ENCODE results near the gene OS9.
A peak's percentile ranks its signal among the peaks of the same experiment; 100 is the strongest.
"Not testable (repeated sequence)": the region's sequence is repeated elsewhere in the genome, so short reads cannot be mapped to it uniquely, and the experiment has no call there.

Gene OS9, protein sequence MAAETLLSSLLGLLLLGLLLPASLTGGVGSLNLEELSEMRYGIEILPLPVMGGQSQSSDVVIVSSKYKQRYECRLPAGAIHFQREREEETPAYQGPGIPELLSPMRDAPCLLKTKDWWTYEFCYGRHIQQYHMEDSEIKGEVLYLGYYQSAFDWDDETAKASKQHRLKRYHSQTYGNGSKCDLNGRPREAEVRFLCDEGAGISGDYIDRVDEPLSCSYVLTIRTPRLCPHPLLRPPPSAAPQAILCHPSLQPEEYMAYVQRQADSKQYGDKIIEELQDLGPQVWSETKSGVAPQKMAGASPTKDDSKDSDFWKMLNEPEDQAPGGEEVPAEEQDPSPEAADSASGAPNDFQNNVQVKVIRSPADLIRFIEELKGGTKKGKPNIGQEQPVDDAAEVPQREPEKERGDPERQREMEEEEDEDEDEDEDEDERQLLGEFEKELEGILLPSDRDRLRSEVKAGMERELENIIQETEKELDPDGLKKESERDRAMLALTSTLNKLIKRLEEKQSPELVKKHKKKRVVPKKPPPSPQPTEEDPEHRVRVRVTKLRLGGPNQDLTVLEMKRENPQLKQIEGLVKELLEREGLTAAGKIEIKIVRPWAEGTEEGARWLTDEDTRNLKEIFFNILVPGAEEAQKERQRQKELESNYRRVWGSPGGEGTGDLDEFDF

DNA sequence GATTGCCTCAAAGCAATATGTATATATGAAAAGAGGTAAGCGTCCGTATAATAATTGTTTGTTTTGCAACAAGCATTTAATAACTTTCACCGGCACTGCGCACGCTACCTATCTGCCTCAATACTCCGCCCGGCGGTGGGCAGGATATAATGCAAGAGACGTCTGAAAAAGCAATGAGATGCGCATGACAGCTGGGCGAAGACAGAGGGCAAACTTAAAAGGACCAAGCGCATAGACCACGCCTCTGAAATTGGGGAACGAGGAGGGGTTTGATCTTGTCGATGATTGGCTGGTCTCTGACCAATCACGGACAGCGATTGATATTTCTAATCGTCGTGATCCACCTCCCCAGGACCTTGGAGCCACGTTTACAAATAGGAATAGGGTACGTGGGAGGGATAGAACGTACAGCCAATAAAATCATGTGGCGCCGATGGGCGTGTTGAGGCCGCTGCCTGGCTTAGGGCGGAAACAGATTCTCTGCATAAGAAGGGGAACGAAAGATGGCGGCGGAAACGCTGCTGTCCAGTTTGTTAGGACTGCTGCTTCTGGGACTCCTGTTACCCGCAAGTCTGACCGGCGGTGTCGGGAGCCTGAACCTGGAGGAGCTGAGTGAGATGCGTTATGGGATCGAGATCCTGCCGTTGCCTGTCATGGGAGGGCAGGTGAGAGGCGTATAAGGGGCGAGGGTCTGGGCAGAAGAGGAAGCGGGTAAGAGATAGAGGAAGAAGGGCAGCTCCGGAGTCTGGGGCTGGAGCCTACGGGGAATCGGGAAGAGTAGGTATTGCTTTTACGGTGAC lies at the start of gene OS9:
Gene OS9, plus strand, starts transcription at position 474 of the 800 bp plus-strand sequence. Its CDS starts 30 bp downstream, at position 504.
- H3K4me1 Mint-ChIP-seq (ENCODE audit: low read depth): no peaks in the 10 kb centered on the region
- peaks cover 30% of the 10 kb centered on the region for H3K36me3 Mint-ChIP-seq (ENCODE audit: low read depth)
- peaks cover 15% of the 10 kb centered on the region for H3K27me3 Mint-ChIP-seq (ENCODE audit: low read depth)
- H3K4me3 Mint-ChIP-seq: no peak within 1 kb of the TSS
- H3K27ac Mint-ChIP-seq: no peak within 1 kb of the TSS
- DNase-seq (ENCODE audit: low spot score): peak; percentile 95
- no peaks in the 10 kb centered on the region for H3K9me3 Mint-ChIP-seq

DNA sequence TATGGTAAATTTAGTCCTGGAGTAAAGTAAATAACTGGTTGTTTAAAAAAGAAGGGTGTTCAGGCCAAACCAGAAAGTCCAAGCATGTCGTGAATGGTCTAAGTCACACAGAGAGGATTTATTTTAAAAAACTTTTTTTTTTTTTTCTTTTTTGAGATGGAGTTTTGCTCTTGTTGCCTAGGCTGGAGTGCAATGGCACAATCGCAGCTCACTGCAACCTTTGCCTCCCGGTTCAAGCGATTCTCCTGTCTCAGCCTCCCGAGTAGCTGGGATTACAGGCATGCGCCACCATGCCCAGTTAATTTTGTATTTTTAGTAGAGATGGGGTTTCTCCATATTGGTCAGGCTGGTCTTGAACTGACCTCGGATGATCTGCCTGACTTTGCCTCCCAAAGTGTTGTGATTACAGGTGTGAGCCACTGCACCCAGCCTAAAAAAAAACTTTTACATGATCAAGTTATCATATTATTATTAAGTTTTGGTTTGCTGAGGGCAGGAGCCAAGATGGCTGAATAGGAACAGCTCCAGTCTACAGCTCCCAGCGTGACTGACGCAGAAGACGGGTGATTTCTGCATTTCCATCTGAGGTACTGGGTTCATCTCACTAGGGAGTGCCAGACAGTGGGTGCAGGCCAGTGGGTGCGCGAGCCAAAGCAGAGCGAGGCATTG lies 47.8 kb upstream of the OS9 start:
- H3K4me1 Mint-ChIP-seq (ENCODE audit: low read depth); H3K9me3 Mint-ChIP-seq; H3K27ac Mint-ChIP-seq; H3K36me3 Mint-ChIP-seq (ENCODE audit: low read depth); DNase-seq (ENCODE audit: low spot score); H3K27me3 Mint-ChIP-seq (ENCODE audit: low read depth); H3K4me3 Mint-ChIP-seq: not testable (repeated sequence)

DNA sequence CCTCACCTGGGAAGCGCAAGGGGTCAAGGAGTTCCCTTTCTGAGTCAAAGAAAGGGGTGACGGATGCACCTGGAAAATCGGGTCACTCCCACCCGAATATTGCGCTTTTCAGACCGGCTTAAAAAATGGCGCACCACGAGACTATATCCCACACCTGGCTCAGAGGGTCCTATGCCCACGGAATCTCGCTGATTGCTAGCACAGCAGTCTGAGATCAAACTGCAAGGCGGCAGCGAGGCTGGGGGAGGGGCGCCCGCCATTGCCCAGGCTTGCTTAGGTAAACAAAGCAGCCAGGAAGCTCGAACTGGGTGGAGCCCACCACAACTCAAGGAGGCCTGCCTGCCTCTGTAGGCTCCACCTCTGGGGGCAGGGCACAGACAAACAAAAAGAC lies 47.3 kb upstream of the OS9 start:
- not testable (repeated sequence) for H3K4me1 Mint-ChIP-seq (ENCODE audit: low read depth); H3K4me3 Mint-ChIP-seq; H3K9me3 Mint-ChIP-seq; H3K36me3 Mint-ChIP-seq (ENCODE audit: low read depth); DNase-seq (ENCODE audit: low spot score); H3K27ac Mint-ChIP-seq; H3K27me3 Mint-ChIP-seq (ENCODE audit: low read depth)

DNA sequence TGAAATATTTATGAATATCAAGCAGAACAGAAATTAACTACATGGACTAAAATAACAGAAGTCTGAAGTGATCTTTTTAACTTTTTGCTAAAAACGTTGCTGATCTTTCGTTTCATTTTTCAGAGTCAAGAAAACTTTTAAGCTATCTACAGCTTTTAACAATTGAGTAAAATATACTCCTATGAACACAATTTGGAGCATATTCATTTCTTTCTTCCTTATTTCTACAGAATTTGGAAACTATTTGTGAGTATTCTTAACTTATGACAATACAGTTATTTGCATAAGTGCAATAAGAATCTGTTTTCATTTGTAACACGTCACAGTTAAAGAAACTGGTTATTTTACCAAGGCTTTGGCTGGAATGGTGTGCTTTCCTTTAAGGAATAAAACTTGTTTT lies 39.9 kb upstream of the OS9 start:
- no peak overlapping the region for H3K4me3 Mint-ChIP-seq
- H3K9me3 Mint-ChIP-seq: peaks cover 8% of the 10 kb centered on the region
- no peaks in the 10 kb centered on the region for H3K27me3 Mint-ChIP-seq (ENCODE audit: low read depth)
- DNase-seq (ENCODE audit: low spot score): no peak
- H3K36me3 Mint-ChIP-seq (ENCODE audit: low read depth): no peaks in the 10 kb centered on the region
- no peaks in the 10 kb centered on the region for H3K4me1 Mint-ChIP-seq (ENCODE audit: low read depth)
- H3K27ac Mint-ChIP-seq: no peak overlapping the region

DNA sequence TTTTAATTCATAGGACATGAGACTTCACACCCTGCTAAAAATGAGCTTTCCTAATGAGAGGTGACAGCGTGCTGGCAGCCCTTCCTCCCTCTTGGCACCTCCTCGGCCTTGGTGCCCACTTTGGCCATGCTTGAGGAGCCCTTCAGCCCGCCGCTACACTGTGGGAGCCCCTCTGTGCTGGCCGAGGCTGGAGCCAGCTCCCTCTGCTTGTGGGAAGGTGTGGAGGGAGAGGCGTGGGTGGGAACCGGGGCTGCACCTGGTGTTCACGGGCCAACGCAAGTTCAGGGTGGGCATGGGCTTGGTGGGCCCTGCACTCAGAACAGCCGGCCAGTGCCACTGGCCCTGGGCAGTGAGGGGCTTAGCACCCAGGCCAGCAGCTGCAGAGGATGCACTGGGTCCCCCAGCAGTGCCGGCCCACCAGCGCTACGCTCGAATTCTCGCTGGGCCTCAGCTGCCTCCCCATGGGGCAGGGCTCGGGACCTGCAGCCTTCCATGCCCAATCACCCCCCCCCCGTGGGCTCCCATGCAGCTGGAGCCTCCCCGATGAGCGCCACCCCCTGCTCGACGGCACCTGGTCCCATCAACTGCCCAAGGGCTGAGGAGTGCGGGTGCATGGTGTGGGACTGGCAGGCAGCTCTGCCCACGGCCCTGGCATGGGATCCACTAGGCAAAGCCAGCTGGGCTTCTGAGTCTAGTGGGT lies 38.2 kb upstream of the OS9 start:
- Mint-ChIP-seq H3K27ac (no peak overlapping the region), H3K9me3 (peaks cover 8% of the 10 kb centered on the region), H3K4me3 (no peak overlapping the region), H3K27me3 (ENCODE audit: low read depth) (no peaks in the 10 kb centered on the region), H3K4me1 (ENCODE audit: low read depth) (no peaks in the 10 kb centered on the region), H3K36me3 (ENCODE audit: low read depth) (no peaks in the 10 kb centered on the region)
- no peak for DNase-seq (ENCODE audit: low spot score)

DNA sequence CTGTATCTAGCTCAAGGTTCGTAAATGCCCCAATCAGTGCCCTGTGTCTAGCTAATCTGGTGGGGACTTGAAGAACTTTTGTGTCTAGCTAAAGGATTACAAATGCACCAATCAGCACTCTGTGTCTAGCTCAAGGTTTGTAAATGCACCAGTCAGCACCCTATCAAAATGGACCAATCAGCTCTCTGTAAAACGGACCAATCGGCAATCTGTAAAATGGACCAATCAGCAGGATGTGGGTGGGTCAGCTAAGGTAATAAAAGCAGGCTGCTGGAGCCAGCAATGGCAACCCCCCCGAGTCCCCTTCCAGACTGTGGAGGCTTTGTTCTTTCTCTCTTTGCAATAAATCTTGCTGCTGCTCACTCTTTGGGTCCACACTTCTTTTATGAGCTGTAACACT lies 37.5 kb upstream of the OS9 start:
- peaks cover 14% of the 10 kb centered on the region for H3K9me3 Mint-ChIP-seq
- DNase-seq (ENCODE audit: low spot score); H3K27ac Mint-ChIP-seq; H3K4me1 Mint-ChIP-seq (ENCODE audit: low read depth); H3K36me3 Mint-ChIP-seq (ENCODE audit: low read depth); H3K27me3 Mint-ChIP-seq (ENCODE audit: low read depth); H3K4me3 Mint-ChIP-seq: not testable (repeated sequence)

DNA sequence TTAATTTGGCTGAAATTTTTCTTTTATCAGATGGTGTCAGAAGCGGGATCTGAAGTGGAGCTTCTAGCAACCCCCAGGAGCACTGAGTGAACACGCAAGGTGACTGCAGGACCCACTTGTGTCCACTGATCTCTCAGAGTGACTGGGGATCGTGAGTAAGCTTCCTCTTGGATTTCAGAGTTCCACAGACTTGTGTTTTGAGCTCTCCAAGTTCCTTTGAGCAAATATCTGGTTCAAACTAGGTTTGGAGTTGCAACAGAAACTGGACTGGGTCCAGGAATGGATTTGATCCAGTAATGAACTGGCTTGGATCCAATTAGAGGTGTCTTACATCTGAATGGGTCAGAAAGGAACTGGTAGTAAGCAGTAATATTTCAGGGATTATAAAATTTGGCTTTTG lies 36.2 kb upstream of the OS9 start:
- H3K36me3 Mint-ChIP-seq (ENCODE audit: low read depth): no peaks in the 10 kb centered on the region

DNA sequence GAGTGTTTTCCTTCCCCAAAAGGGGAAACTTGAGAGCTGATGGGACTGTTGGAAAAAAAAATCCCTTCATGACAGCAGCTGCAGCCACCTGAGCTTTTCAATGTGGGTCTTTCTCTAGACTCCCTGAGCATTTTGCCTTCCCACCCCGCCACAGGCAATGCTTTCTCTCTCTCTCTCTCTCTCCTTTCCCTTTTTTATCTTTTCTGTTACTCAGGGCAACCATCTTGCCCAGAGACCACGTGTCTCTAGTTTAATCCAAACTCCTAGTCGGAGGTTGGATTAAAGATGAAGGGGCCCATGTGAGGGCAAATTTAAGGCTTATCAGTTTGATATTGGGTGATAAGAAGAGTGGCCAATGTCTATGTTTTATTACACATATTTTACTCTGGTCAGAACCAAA lies 35.0 kb upstream of the OS9 start:
- Mint-ChIP-seq H3K36me3 (ENCODE audit: low read depth) (no peaks in the 10 kb centered on the region), H3K27ac (no peak overlapping the region)

More for the DNA sequence above, 36.2 kb upstream of the OS9 start:
- Mint-ChIP-seq H3K4me3 (no peak overlapping the region), H3K27ac (no peak overlapping the region), H3K27me3 (ENCODE audit: low read depth) (no peaks in the 10 kb centered on the region), H3K4me1 (ENCODE audit: low read depth) (no peaks in the 10 kb centered on the region), H3K9me3 (peaks cover 18% of the 10 kb centered on the region)
- no peak for DNase-seq (ENCODE audit: low spot score)

DNA sequence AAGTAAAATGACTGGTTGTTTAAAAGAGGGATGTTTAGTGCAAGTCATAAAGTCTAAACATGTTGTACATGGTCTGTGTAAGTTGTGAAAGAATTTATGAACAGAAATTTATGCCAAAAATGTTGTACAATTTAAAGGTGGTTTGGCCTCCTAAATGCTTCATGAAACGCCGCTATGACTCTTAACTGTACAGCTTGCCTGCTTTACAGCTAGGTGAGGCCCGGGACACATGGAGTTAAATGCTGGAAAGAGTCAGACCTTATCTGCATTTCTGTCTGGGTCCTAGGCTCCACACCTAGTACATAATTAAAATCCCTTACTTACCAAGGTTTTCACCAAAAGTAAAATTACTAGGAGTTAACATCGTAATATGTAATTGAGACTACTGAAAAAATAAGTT lies 32.6 kb upstream of the OS9 start:
- Mint-ChIP-seq H3K4me1 (ENCODE audit: low read depth) (no peaks in the 10 kb centered on the region), H3K27me3 (ENCODE audit: low read depth) (no peaks in the 10 kb centered on the region), H3K27ac (no peak overlapping the region), H3K4me3 (no peak overlapping the region), H3K9me3 (peaks cover 10% of the 10 kb centered on the region), H3K36me3 (ENCODE audit: low read depth) (no peaks in the 10 kb centered on the region)
- DNase-seq (ENCODE audit: low spot score): no peak

More for the DNA sequence above, 35.0 kb upstream of the OS9 start:
- Mint-ChIP-seq H3K4me3 (no peak overlapping the region), H3K27me3 (ENCODE audit: low read depth) (no peaks in the 10 kb centered on the region), H3K4me1 (ENCODE audit: low read depth) (no peaks in the 10 kb centered on the region), H3K9me3 (peaks cover 15% of the 10 kb centered on the region)
- DNase-seq (ENCODE audit: low spot score): no peak

DNA sequence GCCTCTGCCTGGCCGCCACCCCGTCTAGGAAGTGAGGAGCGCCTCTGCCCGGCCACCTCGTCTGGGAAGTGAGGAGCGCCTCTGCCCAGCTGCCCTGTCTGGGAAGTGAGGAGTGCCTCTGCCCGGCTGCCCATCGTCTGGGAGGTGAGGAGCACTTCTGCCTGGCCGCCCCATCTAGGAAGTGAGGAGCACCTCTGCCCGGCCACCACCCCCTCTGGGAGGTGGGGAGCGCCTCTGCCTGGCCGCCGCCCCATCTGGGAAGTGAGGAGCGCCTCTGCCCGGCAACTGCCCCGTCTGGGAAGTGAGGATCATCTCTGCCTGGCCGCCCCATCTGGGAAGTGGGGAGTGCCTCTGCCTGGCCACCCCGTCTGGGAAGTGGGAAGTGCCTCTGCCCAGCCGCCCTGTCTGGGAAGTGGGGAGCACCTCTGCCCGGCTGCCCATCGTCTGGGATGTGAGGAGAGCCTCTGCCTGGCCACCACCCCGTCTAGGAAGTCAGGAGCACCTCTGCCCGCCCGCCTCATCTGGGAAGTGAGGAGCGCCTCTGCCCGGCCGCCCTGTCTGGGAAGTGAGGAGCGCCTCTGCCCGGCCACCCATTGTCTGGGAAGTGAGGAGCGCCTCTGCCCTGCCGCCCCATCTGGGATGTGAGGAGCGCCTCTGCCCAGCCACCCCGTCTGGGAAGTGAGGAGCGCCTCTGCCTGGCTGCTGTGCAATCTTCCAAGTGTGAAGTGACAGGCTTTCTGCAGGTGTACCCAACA lies 28.7 kb upstream of the OS9 start:
- H3K4me1 Mint-ChIP-seq (ENCODE audit: low read depth); H3K36me3 Mint-ChIP-seq (ENCODE audit: low read depth); H3K27me3 Mint-ChIP-seq (ENCODE audit: low read depth); H3K9me3 Mint-ChIP-seq; H3K4me3 Mint-ChIP-seq; DNase-seq (ENCODE audit: low spot score); H3K27ac Mint-ChIP-seq: not testable (repeated sequence)

DNA sequence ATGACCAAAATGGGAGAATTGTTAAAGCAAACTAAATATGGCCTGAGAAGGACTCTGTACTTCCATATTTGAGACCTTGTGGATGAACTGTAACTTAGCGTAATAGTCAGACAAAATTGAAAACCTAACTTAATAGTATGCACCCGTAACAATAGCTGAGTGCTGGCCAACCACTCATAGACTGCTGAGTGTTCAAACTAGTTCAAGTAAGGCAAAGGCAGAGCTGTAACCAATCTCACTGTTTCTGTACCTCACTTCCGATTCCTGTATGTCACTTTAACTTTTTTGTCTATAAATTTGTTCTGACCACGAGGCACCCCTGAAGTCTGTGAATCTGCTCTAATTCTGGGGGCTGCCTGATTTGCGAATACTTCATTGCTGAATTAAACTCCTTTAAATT lies 27.0 kb upstream of the OS9 start:
- H3K27ac Mint-ChIP-seq: no peak overlapping the region
- H3K4me3 Mint-ChIP-seq: no peak overlapping the region
- H3K9me3 Mint-ChIP-seq: no peaks in the 10 kb centered on the region
- no peaks in the 10 kb centered on the region for H3K27me3 Mint-ChIP-seq (ENCODE audit: low read depth)
- DNase-seq (ENCODE audit: low spot score): no peak
- no peaks in the 10 kb centered on the region for H3K4me1 Mint-ChIP-seq (ENCODE audit: low read depth)
- H3K36me3 Mint-ChIP-seq (ENCODE audit: low read depth): no peaks in the 10 kb centered on the region

DNA sequence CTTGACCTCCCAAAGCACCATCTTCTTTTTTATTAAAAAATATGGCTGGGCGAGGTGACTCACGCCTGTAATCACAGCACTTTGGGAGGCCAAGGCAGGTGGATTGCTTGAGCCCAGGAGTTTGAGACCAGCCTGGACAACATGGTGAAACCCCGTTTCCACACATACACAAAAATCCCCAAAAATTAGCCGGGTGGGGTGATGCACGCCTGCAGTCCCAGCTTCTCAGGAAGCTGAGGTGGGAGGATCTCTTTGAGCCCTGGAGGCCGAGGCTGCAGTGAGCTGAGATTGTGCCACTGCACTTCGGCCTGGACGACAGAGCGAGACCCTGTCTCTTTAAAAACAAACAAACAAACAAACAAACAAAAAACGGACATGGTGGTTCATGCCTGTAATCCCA lies 24.2 kb upstream of the OS9 start:
- not testable (repeated sequence) for H3K36me3 Mint-ChIP-seq (ENCODE audit: low read depth); H3K27me3 Mint-ChIP-seq (ENCODE audit: low read depth); H3K4me1 Mint-ChIP-seq (ENCODE audit: low read depth); H3K9me3 Mint-ChIP-seq; H3K4me3 Mint-ChIP-seq; DNase-seq (ENCODE audit: low spot score); H3K27ac Mint-ChIP-seq

DNA sequence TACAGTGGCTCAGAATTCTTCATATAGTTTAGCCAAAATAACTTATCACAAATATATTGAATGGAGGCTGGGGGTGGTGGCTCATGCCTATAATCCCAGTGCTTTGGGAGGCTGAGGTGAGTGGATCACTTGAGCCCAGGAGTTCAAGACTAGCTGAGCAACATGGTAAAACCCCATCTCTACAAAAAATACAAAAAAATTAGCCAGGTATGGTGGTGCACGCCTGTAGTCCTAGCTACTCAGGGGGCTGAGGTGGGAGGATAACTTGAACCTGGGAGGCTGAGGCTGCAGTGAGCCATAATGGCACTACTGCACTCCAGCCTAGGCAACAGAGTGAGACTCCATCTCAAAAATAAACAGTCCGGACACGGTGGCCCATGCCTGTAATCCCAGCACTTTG lies 22.1 kb upstream of the OS9 start:
- not testable (repeated sequence) for H3K4me1 Mint-ChIP-seq (ENCODE audit: low read depth); H3K9me3 Mint-ChIP-seq; H3K4me3 Mint-ChIP-seq; H3K27ac Mint-ChIP-seq; DNase-seq (ENCODE audit: low spot score); H3K27me3 Mint-ChIP-seq (ENCODE audit: low read depth); H3K36me3 Mint-ChIP-seq (ENCODE audit: low read depth)
